GM12801 (cell line): ENCODE measurements around the gene TMEM123.

Experiments
- CTCF ChIP-seq: IDR thresholded peaks from one replicate; pipeline ENCODE4 v1.5.1; 2011; ENCODE audit warnings: control low read depth; ENCODE audit not compliant: insufficient read length; ENCODE audit errors: extremely low read depth

The TMEM123 gene

GRCh38 chr11:102447941-102448868 is 4.4 kb downstream of the TMEM123 start:
- TF ChIP-seq CTCF = no peak

- TF ChIP-seq CTCF = no peak
These were observed 5.4 kb downstream of the TMEM123 start for GRCh38 chr11:102447193-102447592.

GRCh38 chr11:102446606-102447005 is 6.0 kb downstream of the TMEM123 start:
- TF ChIP-seq CTCF = no peak

- no peak for TF ChIP-seq CTCF
These were observed 14.1 kb downstream of the TMEM123 start for GRCh38 chr11:102438311-102439062.

GRCh38 chr11:102437727-102438126 is 14.8 kb downstream of the TMEM123 start:
- no peak for TF ChIP-seq CTCF

GRCh38 chr11:102436976-102437375 is 15.6 kb downstream of the TMEM123 start:
- no peak for TF ChIP-seq CTCF

GRCh38 chr11:102436561-102436960 is 16.0 kb downstream of the TMEM123 start:
- TF ChIP-seq CTCF = no peak
